Measurements from ENCODE around the gene ARSB. TPM values are rescaled to one million over a fixed set of nuclear protein-coding genes. Genes with fewer than 3 reads are reported as not detected.
A peak's percentile ranks its signal among the peaks of the same experiment; 100 is the strongest.

The ARSB gene
- total and polyA plus RNA-seq, 9 of the 15 experiments (the other 6 are each of a cell fraction or from before 2014, with no cell fraction given) = 0.52 to 4.6 (median 2.4) TPM

DNA sequence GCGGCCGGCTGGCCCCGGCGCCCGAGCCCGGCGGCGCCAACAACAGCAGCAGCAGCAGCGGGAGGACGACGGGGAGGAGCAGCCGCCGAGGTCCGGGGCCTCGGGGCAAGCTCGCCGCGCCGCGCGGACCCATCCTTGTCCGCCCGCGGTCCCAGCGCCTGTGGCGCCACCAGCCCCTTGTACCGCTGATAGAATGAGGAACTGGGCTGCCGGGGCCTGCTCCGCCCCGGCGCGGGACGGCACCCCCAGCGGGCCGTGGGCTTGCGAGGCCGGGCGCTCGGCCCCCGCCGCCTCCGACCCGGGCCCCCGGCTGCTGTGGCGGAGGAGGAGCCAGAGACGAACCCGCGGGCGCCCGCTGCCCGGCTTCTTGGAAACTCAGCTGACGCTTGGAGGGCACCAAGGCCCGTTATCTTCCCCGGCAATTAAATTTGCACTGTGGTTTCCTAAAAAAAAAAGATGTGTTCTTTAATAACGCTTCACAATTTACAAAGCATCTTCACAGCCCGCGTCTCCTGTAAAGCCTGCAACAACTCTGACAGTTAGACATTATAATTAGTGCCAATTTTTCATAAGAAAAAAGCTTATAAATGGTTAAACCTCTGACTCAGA is at the start of gene ARSB (continued):
- TF ChIP-seq HINFP (tag; conservative IDR thresholded peaks at IDR 0.05; ENCODE audit: low read depth) (no peak), CHCHD3 (CRISPR knock-in tag; IDR thresholded peaks at IDR 0.05) (no peak), ZNF224 (CRISPR knock-in tag; IDR thresholded peaks at IDR 0.05) (no peak), YY1 (IDR thresholded peaks at IDR 0.05; ENCODE audit: borderline replicate concordance in 1 of 3, control insufficient read depth in 1 of 3, extremely low read depth in 1 of 3, insufficient read depth in 3 of 3, insufficient read length in 1 of 3, insufficient replicate concordance in 2 of 3, low read depth in 1 of 3, low read length in 2 of 3) (no peak), CREM (IDR thresholded peaks at IDR 0.05; ENCODE audit: low read depth) (peak; percentile 2; the same call in 1 of the 2 replicates), SMARCA5 (IDR thresholded peaks at IDR 0.05) (no peak), PHB2 (IDR thresholded peaks at IDR 0.05; ENCODE audit: low read depth) (no peak), RBM17 (IDR thresholded peaks at IDR 0.05; ENCODE audit: borderline replicate concordance, low read depth, low read length) (no peak), ZBED1 (IDR thresholded peaks at IDR 0.05) (no peak), MITF (IDR thresholded peaks at IDR 0.05) (no peak), KLF13 (tag; IDR thresholded peaks at IDR 0.05; ENCODE audit: borderline replicate concordance, low read depth) (no peak), EHMT2 (IDR thresholded peaks at IDR 0.05) (no peak), TAF9B (IDR thresholded peaks at IDR 0.05; ENCODE audit: partially characterized antibody) (no peak), SOX6 (IDR thresholded peaks at IDR 0.05) (no peak)
- TF ChIP-seq, protein P1, sequence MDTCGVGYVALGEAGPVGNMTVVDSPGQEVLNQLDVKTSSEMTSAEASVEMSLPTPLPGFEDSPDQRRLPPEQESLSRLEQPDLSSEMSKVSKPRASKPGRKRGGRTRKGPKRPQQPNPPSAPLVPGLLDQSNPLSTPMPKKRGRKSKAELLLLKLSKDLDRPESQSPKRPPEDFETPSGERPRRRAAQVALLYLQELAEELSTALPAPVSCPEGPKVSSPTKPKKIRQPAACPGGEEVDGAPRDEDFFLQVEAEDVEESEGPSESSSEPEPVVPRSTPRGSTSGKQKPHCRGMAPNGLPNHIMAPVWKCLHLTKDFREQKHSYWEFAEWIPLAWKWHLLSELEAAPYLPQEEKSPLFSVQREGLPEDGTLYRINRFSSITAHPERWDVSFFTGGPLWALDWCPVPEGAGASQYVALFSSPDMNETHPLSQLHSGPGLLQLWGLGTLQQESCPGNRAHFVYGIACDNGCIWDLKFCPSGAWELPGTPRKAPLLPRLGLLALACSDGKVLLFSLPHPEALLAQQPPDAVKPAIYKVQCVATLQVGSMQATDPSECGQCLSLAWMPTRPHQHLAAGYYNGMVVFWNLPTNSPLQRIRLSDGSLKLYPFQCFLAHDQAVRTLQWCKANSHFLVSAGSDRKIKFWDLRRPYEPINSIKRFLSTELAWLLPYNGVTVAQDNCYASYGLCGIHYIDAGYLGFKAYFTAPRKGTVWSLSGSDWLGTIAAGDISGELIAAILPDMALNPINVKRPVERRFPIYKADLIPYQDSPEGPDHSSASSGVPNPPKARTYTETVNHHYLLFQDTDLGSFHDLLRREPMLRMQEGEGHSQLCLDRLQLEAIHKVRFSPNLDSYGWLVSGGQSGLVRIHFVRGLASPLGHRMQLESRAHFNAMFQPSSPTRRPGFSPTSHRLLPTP (IDR thresholded peaks at IDR 0.05; ENCODE audit: borderline replicate concordance, extremely low read depth, insufficient read length) = no peak
- TF ChIP-seq, protein P2, sequence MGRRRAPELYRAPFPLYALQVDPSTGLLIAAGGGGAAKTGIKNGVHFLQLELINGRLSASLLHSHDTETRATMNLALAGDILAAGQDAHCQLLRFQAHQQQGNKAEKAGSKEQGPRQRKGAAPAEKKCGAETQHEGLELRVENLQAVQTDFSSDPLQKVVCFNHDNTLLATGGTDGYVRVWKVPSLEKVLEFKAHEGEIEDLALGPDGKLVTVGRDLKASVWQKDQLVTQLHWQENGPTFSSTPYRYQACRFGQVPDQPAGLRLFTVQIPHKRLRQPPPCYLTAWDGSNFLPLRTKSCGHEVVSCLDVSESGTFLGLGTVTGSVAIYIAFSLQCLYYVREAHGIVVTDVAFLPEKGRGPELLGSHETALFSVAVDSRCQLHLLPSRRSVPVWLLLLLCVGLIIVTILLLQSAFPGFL (CRISPR knock-in tag; IDR thresholded peaks at IDR 0.05) = no peak

Measured in K562 (cell line).